NT2/D1 (cell line): ENCODE measurements around the gene NOVA1.

ENCODE experiments used
- SUZ12 ChIP-seq: IDR thresholded peaks from 2 replicates; pipeline ENCODE4 v1.6.1; 2011; ENCODE audit not compliant: insufficient read length, insufficient read depth; ENCODE audit errors: extremely low read depth
- YY1 ChIP-seq: IDR thresholded peaks from 2 replicates; pipeline ENCODE4 v1.6.1; 2011; ENCODE audit not compliant: insufficient read length, insufficient read depth

GRCh38 chr14:26554069-26554772 lies 43.6 kb downstream of the NOVA1 start:
- no peak for TF ChIP-seq SUZ12
- TF ChIP-seq YY1 = no peak
